ENCODE data around the gene CEP295NL. TPM values are rescaled to one million over a fixed set of nuclear protein-coding genes. Genes with fewer than 3 reads are reported as not detected.

Gene CEP295NL
- total RNA-seq, 6 experiments from 2014 or later = 0.85 to 2.7 (median 1.6) TPM

GRCh38 chr17:78922816-78923498, 20.0 kb upstream of the CEP295NL start:
- DNase-seq = no peak
- H3K27ac Mint-ChIP-seq = peak overlapping the region; percentile 72; the same call in 1 of the 2 replicates
- H3K4me1 Mint-ChIP-seq (ENCODE audit: low read depth) = peaks cover 59% of the 10 kb centered on the region
- peak overlapping the region; percentile 94 for H3K4me3 Mint-ChIP-seq
- TF ChIP-seq CTCF (IDR thresholded peaks at IDR 0.05) = no peak
- H3K36me3 Mint-ChIP-seq (ENCODE audit: low read depth) = peaks cover 4% of the 10 kb centered on the region; the same call in 1 of the 2 replicates
- peaks cover 3% of the 10 kb centered on the region for H3K27me3 Mint-ChIP-seq (ENCODE audit: insufficient read depth)
- no peaks in the 10 kb centered on the region for H3K9me3 Mint-ChIP-seq

GRCh38 chr17:78921437-78921971, 18.5 kb upstream of the CEP295NL start:
- peak overlapping the region; percentile 86 for H3K4me3 Mint-ChIP-seq
- peak overlapping the region; percentile 53 for H3K27ac Mint-ChIP-seq
- peaks cover 3% of the 10 kb centered on the region for H3K27me3 Mint-ChIP-seq (ENCODE audit: insufficient read depth)
- H3K9me3 Mint-ChIP-seq = no peaks in the 10 kb centered on the region
- DNase-seq = no peak
- no peak for TF ChIP-seq CTCF (IDR thresholded peaks at IDR 0.05)
- H3K4me1 Mint-ChIP-seq (ENCODE audit: low read depth) = peaks cover 68% of the 10 kb centered on the region
- H3K36me3 Mint-ChIP-seq (ENCODE audit: low read depth) = peaks cover 4% of the 10 kb centered on the region; the same call in 1 of the 2 replicates

- Mint-ChIP-seq H3K4me3 (peak overlapping the region; percentile 86; the same call in 1 of the 2 replicates), H3K27ac (peak overlapping the region; percentile 51), H3K27me3 (ENCODE audit: insufficient read depth) (peaks cover 3% of the 10 kb centered on the region)
Observed at GRCh38 chr17:78920528-78920927, 17.5 kb upstream of the CEP295NL start.

DNA sequence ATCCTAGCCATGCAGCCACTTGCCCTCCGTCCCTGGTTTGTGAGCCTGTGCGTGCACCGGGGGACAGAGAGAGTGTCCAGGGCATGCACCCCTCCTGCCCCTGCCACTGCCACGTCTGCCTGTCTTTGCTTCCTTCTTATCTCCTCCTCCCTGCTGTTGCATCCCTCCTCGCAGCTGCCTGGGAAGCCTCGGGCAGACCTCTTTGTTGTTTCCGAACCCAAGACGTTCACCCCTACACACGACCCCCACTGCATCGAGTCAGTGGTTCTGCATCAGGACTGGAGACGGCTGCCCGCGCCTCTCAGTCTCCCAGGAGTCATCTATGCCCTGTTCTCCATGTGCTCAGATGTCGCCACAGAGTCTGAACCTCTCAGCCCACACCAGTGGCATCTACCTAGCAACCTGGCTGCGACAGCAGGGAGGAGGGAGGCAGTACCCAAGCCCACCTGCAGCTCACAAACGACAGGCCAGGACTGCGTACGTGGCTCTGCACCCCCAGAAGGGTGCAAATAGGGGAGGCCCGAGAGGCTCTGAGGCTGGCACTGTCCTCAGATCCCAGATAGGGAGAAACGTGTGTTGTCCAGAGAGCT, 17.0 kb upstream of the CEP295NL start:
- Mint-ChIP-seq H3K36me3 (ENCODE audit: low read depth) (peaks cover 16% of the 10 kb centered on the region; the same call in 1 of the 2 replicates), H3K27ac (no peak overlapping the region), H3K27me3 (ENCODE audit: insufficient read depth) (peaks cover 3% of the 10 kb centered on the region), H3K4me3 (no peak overlapping the region), H3K4me1 (ENCODE audit: low read depth) (peaks cover 77% of the 10 kb centered on the region), H3K9me3 (no peaks in the 10 kb centered on the region)
- DNase-seq = no peak
- no peak for TF ChIP-seq CTCF (IDR thresholded peaks at IDR 0.05)

More at GRCh38 chr17:78920528-78920927, 17.5 kb upstream of the CEP295NL start:
- Mint-ChIP-seq H3K9me3 (no peaks in the 10 kb centered on the region), H3K4me1 (ENCODE audit: low read depth) (peaks cover 71% of the 10 kb centered on the region), H3K36me3 (ENCODE audit: low read depth) (peaks cover 11% of the 10 kb centered on the region; the same call in 1 of the 2 replicates)
- no peak for TF ChIP-seq CTCF (IDR thresholded peaks at IDR 0.05)
- no peak for DNase-seq

DNA sequence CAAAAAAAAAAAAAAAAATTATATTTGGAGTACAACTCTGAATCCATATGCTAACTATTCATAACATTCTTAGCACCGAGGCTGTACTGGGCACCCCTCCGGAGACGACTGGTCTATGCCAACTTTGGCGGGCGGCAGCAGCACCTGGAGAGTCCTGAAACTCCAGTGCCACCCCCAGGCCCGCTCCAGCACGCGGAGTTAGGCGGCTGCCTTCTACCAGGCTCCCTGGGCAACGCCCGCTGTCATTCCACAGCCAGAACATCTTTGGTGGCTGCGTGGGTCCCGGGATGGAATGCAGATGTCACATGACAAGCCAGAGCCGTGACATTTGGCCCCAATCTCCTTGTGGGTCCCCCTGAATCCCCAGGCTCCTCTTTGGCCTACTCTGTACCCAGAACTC, 16.0 kb upstream of the CEP295NL start:
- Mint-ChIP-seq H3K27ac (no peak overlapping the region; the same call in 1 of the 2 replicates), H3K4me3 (no peak overlapping the region), H3K27me3 (ENCODE audit: insufficient read depth) (peaks cover 3% of the 10 kb centered on the region), H3K36me3 (ENCODE audit: low read depth) (peaks cover 16% of the 10 kb centered on the region; the same call in 1 of the 2 replicates), H3K9me3 (no peaks in the 10 kb centered on the region), H3K4me1 (ENCODE audit: low read depth) (peaks cover 78% of the 10 kb centered on the region)
- no peak for DNase-seq
- TF ChIP-seq CTCF (IDR thresholded peaks at IDR 0.05) = no peak

Measured in HFFc6 (cell line).